OCI-LY1 (cell line): ENCODE data around the gene GFRA3.

Experiments
- H2AFZ ChIP-seq: fragments of 200-600 bp; sonication (generic), shearing (Covaris generic); 2 replicates; pipeline ENCODE4 v1.6.0; 2014; ENCODE audit warnings: antibody characterized with exemption, mild to moderate bottlenecking, low read length
- H3F3A ChIP-seq: fragments of 200-600 bp; sonication (generic), shearing (Covaris generic); 2 replicates; pipeline ENCODE4 v1.6.0; 2014; ENCODE audit warnings: mild to moderate bottlenecking, antibody characterized with exemption, low read length, moderate library complexity; ENCODE audit not compliant: insufficient read depth
- H3K27ac ChIP-seq: fragments of 200-600 bp; sonication (generic); 2 replicates; pipeline ENCODE4 v1.5.1; 2014; ENCODE audit warnings: low read length, mixed run types, mild to moderate bottlenecking, low read depth; ENCODE audit not compliant: poor library complexity, severe bottlenecking
- H3K27me3 ChIP-seq: fragments of 200-600 bp; sonication (generic); 2 replicates; pipeline ENCODE4 v1.6.0; 2014; ENCODE audit warnings: antibody characterized with exemption, mild to moderate bottlenecking, low read length, moderate library complexity; ENCODE audit not compliant: insufficient read depth
- H3K36me3 ChIP-seq: fragments of 200-600 bp; sonication (generic); 2 replicates; pipeline ENCODE4 v1.6.1; 2014; ENCODE audit warnings: mild to moderate bottlenecking, antibody characterized with exemption, low read length, moderate library complexity, mixed read lengths; ENCODE audit not compliant: insufficient read depth
- H3K4me1 ChIP-seq: fragments of 200-600 bp; sonication (generic); 2 replicates; pipeline ENCODE4 v1.5.1; 2014; ENCODE audit warnings: mild to moderate bottlenecking, low read length, moderate library complexity; ENCODE audit not compliant: insufficient read depth, severe bottlenecking
- H3K4me2 ChIP-seq: fragments of 200-600 bp; sonication (generic), shearing (Covaris generic); 2 replicates; pipeline ENCODE4 v1.6.1; 2014; ENCODE audit warnings: low read length
- H3K4me3 ChIP-seq: fragments of 200-600 bp; sonication (generic); 2 replicates; pipeline ENCODE4 v1.5.1; 2014; ENCODE audit warnings: low read length, low read depth, mild to moderate bottlenecking, mixed read lengths; ENCODE audit not compliant: poor library complexity, severe bottlenecking
- H3K79me2 ChIP-seq: fragments of 200-600 bp; shearing (Covaris generic); 2 replicates; pipeline ENCODE4 v1.6.1; 2016; ENCODE audit warnings: mixed run types, low read length, mixed read lengths; ENCODE audit not compliant: insufficient read depth
- H3K9ac ChIP-seq: fragments of 200-600 bp; sonication (generic), shearing (Covaris generic); 2 replicates; pipeline ENCODE4 v1.6.1; 2014; ENCODE audit warnings: mild to moderate bottlenecking, low read length, mixed read lengths
- H3K9me2 ChIP-seq: fragments of 200-600 bp; sonication (generic), shearing (Covaris generic); 2 replicates; pipeline ENCODE4 v1.6.1; 2014; ENCODE audit warnings: low read depth, mild to moderate bottlenecking, low read length, mixed read lengths
- H3K9me3 ChIP-seq: fragments of 200-600 bp; shearing (Covaris generic); 2 replicates; pipeline ENCODE4 v1.6.1; 2014; ENCODE audit warnings: low read length, mixed read lengths
- H4K20me1 ChIP-seq: fragments of 200-600 bp; sonication (generic), shearing (Covaris generic); 2 replicates; pipeline ENCODE4 v1.6.0; 2016; ENCODE audit warnings: mild to moderate bottlenecking, low read length; ENCODE audit not compliant: insufficient read depth
- EZH2 ChIP-seq: fragments of 200-600 bp; sonication (generic), shearing (Covaris generic); IDR thresholded peaks from 2 replicates; pipeline ENCODE4 v1.8.0; 2017; ENCODE audit warnings: borderline replicate concordance, mixed run types, mild to moderate bottlenecking, antibody characterized with exemption, low read length, moderate library complexity, mixed read lengths
- TF ChIP-seq, protein P1 (sequence below): fragments of 200-600 bp; sonication (generic), shearing (Covaris generic); IDR thresholded peaks from 2 replicates; pipeline ENCODE4 v1.5.1; 2017; ENCODE audit warnings: mild to moderate bottlenecking, antibody characterized with exemption, low read length, moderate library complexity, mixed read lengths

Gene GFRA3

DNA sequence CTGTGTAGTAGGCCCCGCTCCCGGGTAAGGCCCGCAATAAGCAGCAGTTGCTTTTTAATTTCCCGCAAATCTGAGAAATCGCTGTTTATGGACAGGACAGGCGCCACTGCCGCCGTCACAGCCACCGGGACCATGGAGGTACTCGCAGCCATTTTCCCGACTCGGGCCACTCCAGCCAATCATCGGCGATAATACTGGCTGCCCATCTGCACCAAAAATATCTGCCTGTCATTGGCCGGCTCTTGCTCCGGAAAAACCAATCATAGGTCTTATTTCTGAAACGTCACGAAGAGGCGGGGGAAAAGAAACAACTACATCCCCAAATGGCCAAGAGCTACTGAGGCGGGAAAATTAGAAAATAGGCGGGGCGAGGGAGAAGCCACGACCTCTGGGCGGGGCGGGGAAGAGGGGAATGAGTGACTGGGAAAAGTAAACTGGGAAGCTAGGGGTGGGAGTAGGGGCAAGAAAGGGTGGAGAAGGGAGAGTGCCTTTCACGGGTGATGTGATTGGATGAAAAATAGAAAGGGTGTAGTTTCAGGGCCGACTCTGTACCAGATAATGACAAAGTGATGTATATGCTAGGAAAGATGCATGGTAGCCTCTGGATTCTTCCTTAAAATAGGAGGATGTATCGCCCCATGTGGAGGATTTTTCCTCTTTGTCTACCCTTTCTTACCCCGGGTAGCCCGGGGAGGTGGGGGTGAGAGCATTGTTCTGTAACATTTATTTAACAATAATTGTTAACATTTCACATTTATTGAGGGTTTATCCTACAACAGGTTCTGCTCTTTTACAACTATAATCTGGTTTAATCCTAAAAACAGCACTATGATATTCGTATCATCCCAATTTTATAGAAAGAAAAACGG lies 61.0 kb downstream of the GFRA3 start, which contains the start of gene CDC23:
Gene CDC23 (minus strand): TSS at position 163 of the 869 bp plus-strand sequence. CDS start 11 bp downstream, at position 152.
- Histone ChIP-seq H3K27me3 (no peaks in the 10 kb centered on the region), H3K9me3 (no peaks in the 10 kb centered on the region), H2AFZ (peak within 1 kb of the TSS; percentile 89), H3K9ac (peak within 1 kb of the TSS; percentile 95), H4K20me1 (no peaks in the 10 kb centered on the region), H3K4me2 (peak within 1 kb of the TSS; percentile 86), H3K9me2 (no peaks in the 10 kb centered on the region), H3F3A (no peaks in the 10 kb centered on the region), H3K4me1 (peaks cover 18% of the 10 kb centered on the region), H3K36me3 (peaks cover 22% of the 10 kb centered on the region), H3K4me3 (peak within 1 kb of the TSS; percentile 95), H3K27ac (peak within 1 kb of the TSS; percentile 34), H3K79me2 (peaks cover 28% of the 10 kb centered on the region)
- TF ChIP-seq EZH2: no peak
- TF ChIP-seq, protein P1, sequence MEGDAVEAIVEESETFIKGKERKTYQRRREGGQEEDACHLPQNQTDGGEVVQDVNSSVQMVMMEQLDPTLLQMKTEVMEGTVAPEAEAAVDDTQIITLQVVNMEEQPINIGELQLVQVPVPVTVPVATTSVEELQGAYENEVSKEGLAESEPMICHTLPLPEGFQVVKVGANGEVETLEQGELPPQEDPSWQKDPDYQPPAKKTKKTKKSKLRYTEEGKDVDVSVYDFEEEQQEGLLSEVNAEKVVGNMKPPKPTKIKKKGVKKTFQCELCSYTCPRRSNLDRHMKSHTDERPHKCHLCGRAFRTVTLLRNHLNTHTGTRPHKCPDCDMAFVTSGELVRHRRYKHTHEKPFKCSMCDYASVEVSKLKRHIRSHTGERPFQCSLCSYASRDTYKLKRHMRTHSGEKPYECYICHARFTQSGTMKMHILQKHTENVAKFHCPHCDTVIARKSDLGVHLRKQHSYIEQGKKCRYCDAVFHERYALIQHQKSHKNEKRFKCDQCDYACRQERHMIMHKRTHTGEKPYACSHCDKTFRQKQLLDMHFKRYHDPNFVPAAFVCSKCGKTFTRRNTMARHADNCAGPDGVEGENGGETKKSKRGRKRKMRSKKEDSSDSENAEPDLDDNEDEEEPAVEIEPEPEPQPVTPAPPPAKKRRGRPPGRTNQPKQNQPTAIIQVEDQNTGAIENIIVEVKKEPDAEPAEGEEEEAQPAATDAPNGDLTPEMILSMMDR: no peak

DNA sequence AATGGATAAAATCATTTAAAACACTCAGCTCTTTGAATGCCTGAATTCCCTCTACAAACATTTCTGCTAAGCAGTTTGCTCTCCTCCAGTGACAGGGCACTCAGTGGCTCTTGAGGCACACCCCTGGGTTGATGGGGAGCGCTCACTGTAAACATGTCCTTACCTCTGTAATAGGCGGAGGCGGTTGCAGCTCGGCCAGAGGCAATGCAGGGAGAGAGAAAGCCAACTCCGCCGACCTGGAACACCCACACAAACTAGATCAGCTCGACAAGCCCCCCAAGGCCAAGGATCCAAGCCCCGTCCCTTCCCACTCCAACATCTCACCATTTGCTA lies 61.6 kb downstream of the GFRA3 start:
- Histone ChIP-seq H4K20me1 (no peaks in the 10 kb centered on the region), H3K27me3 (no peaks in the 10 kb centered on the region), H3K27ac (peak overlapping the region; percentile 34), H3K9ac (peak overlapping the region; percentile 95), H2AFZ (peak overlapping the region; percentile 54; the same call in 1 of the 2 replicates), H3K9me2 (no peaks in the 10 kb centered on the region), H3K79me2 (peaks cover 28% of the 10 kb centered on the region), H3K4me2 (peak overlapping the region; percentile 86), H3K9me3 (no peaks in the 10 kb centered on the region), H3F3A (no peaks in the 10 kb centered on the region), H3K4me3 (peak overlapping the region; percentile 95), H3K4me1 (peaks cover 18% of the 10 kb centered on the region), H3K36me3 (peaks cover 22% of the 10 kb centered on the region)
- TF ChIP-seq EZH2: no peak
- TF ChIP-seq, protein P1: no peak

DNA sequence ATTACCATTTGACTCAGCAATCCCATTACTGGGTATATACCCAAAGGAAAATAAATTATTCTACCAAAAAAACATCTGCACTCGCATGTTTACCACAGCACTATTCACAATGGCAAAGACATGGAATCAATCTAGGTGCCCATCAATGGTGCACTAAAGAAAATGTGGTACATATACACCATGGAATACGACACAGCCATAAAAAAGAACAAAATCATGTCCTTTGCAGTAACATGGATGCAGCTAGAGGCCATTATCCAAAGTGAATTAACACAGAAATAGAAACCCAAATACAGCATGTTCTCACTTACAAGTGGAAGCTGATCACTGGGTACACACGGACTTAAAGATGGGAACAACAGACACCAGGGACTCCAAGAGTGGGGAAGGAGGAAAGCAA lies 63.4 kb downstream of the GFRA3 start:
- H3K4me2 ChIP-seq: no peak overlapping the region
- H3K4me3 ChIP-seq: no peak overlapping the region
- H3K36me3 ChIP-seq: peaks cover 36% of the 10 kb centered on the region
- no peak overlapping the region for H2AFZ ChIP-seq
- peaks cover 31% of the 10 kb centered on the region for H3K79me2 ChIP-seq
- no peaks in the 10 kb centered on the region for H3K27me3 ChIP-seq
- H3K9me2 ChIP-seq: no peaks in the 10 kb centered on the region
- H4K20me1 ChIP-seq: no peaks in the 10 kb centered on the region
- no peak overlapping the region for H3K27ac ChIP-seq
- H3F3A ChIP-seq: no peaks in the 10 kb centered on the region
- no peak overlapping the region for H3K9ac ChIP-seq
- peaks cover 18% of the 10 kb centered on the region for H3K4me1 ChIP-seq
- no peaks in the 10 kb centered on the region for H3K9me3 ChIP-seq
- TF ChIP-seq, protein P1: no peak
- no peak for TF ChIP-seq EZH2
